ENCODE data around the gene MCU.
"Not testable (repeated sequence)": the region's sequence is repeated elsewhere in the genome, so short reads cannot be mapped to it uniquely, and the experiment has no call there.

Gene MCU

GRCh38 chr10:72731916-72732419 is 40.0 kb downstream of the MCU start:
- DNase-seq, result no peak

GRCh38 chr10:72732521-72732920 is 40.6 kb downstream of the MCU start:
- no peak for DNase-seq

- DNase-seq, result no peak
Observed at GRCh38 chr10:72733989-72734388, 42.0 kb downstream of the MCU start.

GRCh38 chr10:72735288-72735936 is 43.5 kb downstream of the MCU start:
- no peak for DNase-seq

GRCh38 chr10:72736176-72736827 is 44.4 kb downstream of the MCU start:
- DNase-seq, result peak; percentile 88

- DNase-seq, result peak; percentile 62
Observed at GRCh38 chr10:72736828-72737220, 44.9 kb downstream of the MCU start.

GRCh38 chr10:72737357-72737756 is 45.4 kb downstream of the MCU start:
- not testable (repeated sequence) for DNase-seq

GRCh38 chr10:72738486-72738885 is 46.5 kb downstream of the MCU start:
- DNase-seq, result no peak

- peak; percentile 21 for DNase-seq
Observed at GRCh38 chr10:72740528-72740927, 48.6 kb downstream of the MCU start.

- DNase-seq, result no peak
Observed at GRCh38 chr10:72742092-72742491, 50.1 kb downstream of the MCU start.

- no peak for DNase-seq
Observed at GRCh38 chr10:72742797-72743196, 50.9 kb downstream of the MCU start.

- DNase-seq, result no peak
Observed at GRCh38 chr10:72744566-72744965, 52.6 kb downstream of the MCU start.

- peak; percentile 46 for DNase-seq
Observed at GRCh38 chr10:72746426-72747363, 54.8 kb downstream of the MCU start.

- no peak for DNase-seq
Observed at GRCh38 chr10:72747521-72747920, 55.6 kb downstream of the MCU start.

GRCh38 chr10:72753760-72754231 is 61.9 kb downstream of the MCU start:
- no peak for DNase-seq

- DNase-seq, result no peak
Observed at GRCh38 chr10:72754275-72755032, 62.5 kb downstream of the MCU start.

GRCh38 chr10:72756674-72757385 is 64.9 kb downstream of the MCU start:
- DNase-seq, result peak; percentile 38

- no peak for DNase-seq
Observed at GRCh38 chr10:72757732-72758131, 65.8 kb downstream of the MCU start.

- DNase-seq, result not testable (repeated sequence)
Observed at GRCh38 chr10:72758930-72759329, 67.0 kb downstream of the MCU start.

GRCh38 chr10:72759584-72759983 is 67.6 kb downstream of the MCU start:
- DNase-seq, result no peak

- no peak for DNase-seq
Observed at GRCh38 chr10:72761498-72761897, 69.6 kb downstream of the MCU start.

GRCh38 chr10:72762042-72762441 is 70.1 kb downstream of the MCU start:
- no peak for DNase-seq

All from fibroblast of skin of back (primary cell).